Measurements from ENCODE around the gene RNF182.
"Not testable (repeated sequence)": the region's sequence is repeated elsewhere in the genome, so short reads cannot be mapped to it uniquely, and the experiment has no call there.

The RNF182 gene

GRCh38 chr6:14015964-14016363, 91.2 kb downstream of the RNF182 start:
- DNase-seq (ENCODE audit: extremely low spot score): no peak
- POLR2A ChIA-PET: no interaction called here
- no peak for TF ChIP-seq LEF1 (IDR thresholded peaks at IDR 0.05; ENCODE audit: borderline replicate concordance)
- no peak for TF ChIP-seq ZNF384 (IDR thresholded peaks at IDR 0.05)
- TF ChIP-seq PKNOX1 (IDR thresholded peaks at IDR 0.05): no peak
- no peak for TF ChIP-seq TARDBP (IDR thresholded peaks at IDR 0.05)
- TF ChIP-seq FOXK2 (IDR thresholded peaks at IDR 0.05): no peak
- no peak for TF ChIP-seq SP1 (IDR thresholded peaks at IDR 0.05)
- TF ChIP-seq ARNT (IDR thresholded peaks at IDR 0.05): no peak
- TF ChIP-seq L3MBTL2 (conservative IDR thresholded peaks at IDR 0.05): no peak
- no peak for TF ChIP-seq SUZ12 (IDR thresholded peaks at IDR 0.05)
- no peak for TF ChIP-seq CTBP1 (IDR thresholded peaks at IDR 0.05; ENCODE audit: borderline replicate concordance)
- CTCF ChIA-PET: no interaction called here

DNA sequence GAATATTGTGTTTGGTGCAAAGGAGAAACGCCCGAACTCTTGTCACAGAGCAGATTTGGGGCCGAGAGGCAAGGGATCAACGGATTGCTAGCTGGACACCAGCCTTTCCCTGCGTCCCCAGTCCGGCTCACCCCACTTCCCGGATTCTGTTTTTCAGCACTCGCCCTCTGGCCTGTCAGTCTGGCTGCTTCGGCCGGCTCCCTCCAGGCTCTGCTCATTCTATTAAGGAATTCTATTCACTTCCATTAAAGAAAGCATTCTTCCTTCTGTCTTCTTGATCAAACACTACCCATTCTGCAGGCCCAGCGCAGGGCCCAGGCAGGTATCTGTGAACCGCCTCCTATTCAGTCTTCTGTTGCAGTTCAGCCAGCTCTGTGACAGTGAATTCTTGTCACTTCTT, 91.7 kb downstream of the RNF182 start:
- DNase-seq (ENCODE audit: extremely low spot score): no peak
- POLR2A ChIA-PET: no interaction called here
- CTCF ChIA-PET: no interaction called here
- TF ChIP-seq ZNF384 (IDR thresholded peaks at IDR 0.05): no peak
- TF ChIP-seq PKNOX1 (IDR thresholded peaks at IDR 0.05): no peak
- no peak for TF ChIP-seq FOXK2 (IDR thresholded peaks at IDR 0.05)
- TF ChIP-seq SP1 (IDR thresholded peaks at IDR 0.05): no peak
- TF ChIP-seq TARDBP (IDR thresholded peaks at IDR 0.05): no peak
- TF ChIP-seq LEF1 (IDR thresholded peaks at IDR 0.05; ENCODE audit: borderline replicate concordance): no peak
- TF ChIP-seq CTBP1 (IDR thresholded peaks at IDR 0.05; ENCODE audit: borderline replicate concordance): no peak
- TF ChIP-seq HDGF (IDR thresholded peaks at IDR 0.05; ENCODE audit: borderline replicate concordance): no peak
- TF ChIP-seq L3MBTL2 (conservative IDR thresholded peaks at IDR 0.05): no peak
- TF ChIP-seq BHLHE40 (IDR thresholded peaks at IDR 0.05; ENCODE audit: borderline replicate concordance): no peak
- no peak for TF ChIP-seq NFRKB (IDR thresholded peaks at IDR 0.05)
- TF ChIP-seq SUZ12 (IDR thresholded peaks at IDR 0.05): no peak
- TF ChIP-seq FOXM1 (IDR thresholded peaks at IDR 0.05; ENCODE audit: borderline replicate concordance): no peak
- TF ChIP-seq ELF4 (IDR thresholded peaks at IDR 0.05): no peak
- no peak for TF ChIP-seq FOXA1 (IDR thresholded peaks at IDR 0.05)

DNA sequence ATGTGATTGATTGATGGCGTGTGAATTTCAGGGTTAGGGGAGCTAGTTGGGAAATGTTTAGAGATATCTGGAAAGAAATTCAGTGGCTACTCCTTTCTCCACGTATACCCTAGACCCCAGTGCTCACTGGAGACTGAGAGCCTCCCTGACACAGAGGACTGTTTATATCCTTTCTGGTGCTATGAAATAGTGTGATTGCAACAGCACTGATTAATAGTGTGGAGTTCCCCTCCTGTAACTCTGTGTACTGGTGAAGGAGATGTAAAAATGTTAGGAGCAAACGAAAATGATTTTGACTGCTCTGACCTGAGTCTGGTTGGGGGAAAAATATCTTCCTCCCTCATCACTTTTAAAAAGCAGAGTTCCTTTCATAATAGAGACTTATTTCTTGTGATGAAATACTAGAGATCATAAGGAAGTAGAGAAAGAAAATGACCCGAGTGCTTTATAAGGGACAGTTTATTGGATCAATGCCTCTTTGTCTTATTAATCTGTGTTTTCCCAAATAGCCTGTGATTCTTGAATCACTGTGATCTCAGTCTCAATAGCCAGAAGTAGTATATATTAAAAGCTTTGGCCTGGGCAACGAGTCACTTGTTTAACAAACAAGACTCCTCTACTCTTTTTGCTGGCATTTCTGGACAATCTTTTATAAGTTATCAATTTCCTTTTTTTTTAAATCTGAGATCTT, 92.3 kb downstream of the RNF182 start:
- ChIA-PET CTCF (no interaction called here), POLR2A (no interaction called here)
- DNase-seq (ENCODE audit: extremely low spot score): no peak
- no peak for TF ChIP-seq NFRKB (IDR thresholded peaks at IDR 0.05)
- no peak for TF ChIP-seq FOXM1 (IDR thresholded peaks at IDR 0.05; ENCODE audit: borderline replicate concordance)
- no peak for TF ChIP-seq ZNF384 (IDR thresholded peaks at IDR 0.05)
- TF ChIP-seq ELF4 (IDR thresholded peaks at IDR 0.05): no peak
- no peak for TF ChIP-seq TARDBP (IDR thresholded peaks at IDR 0.05)

- DNase-seq (ENCODE audit: extremely low spot score): no peak
- no peak for TF ChIP-seq SUZ12 (IDR thresholded peaks at IDR 0.05)
- TF ChIP-seq ELF4 (IDR thresholded peaks at IDR 0.05): no peak
- TF ChIP-seq FOXM1 (IDR thresholded peaks at IDR 0.05; ENCODE audit: borderline replicate concordance): no peak
- no peak for TF ChIP-seq L3MBTL2 (conservative IDR thresholded peaks at IDR 0.05)
- no peak for TF ChIP-seq CTBP1 (IDR thresholded peaks at IDR 0.05; ENCODE audit: borderline replicate concordance)
- no peak for TF ChIP-seq FOXA1 (IDR thresholded peaks at IDR 0.05)
- TF ChIP-seq PKNOX1 (IDR thresholded peaks at IDR 0.05): no peak
- TF ChIP-seq FOXK2 (IDR thresholded peaks at IDR 0.05): no peak
- TF ChIP-seq ZNF384 (IDR thresholded peaks at IDR 0.05): no peak
- no peak for TF ChIP-seq ARNT (IDR thresholded peaks at IDR 0.05)
- no peak for TF ChIP-seq TARDBP (IDR thresholded peaks at IDR 0.05)
- no peak for TF ChIP-seq BHLHE40 (IDR thresholded peaks at IDR 0.05; ENCODE audit: borderline replicate concordance)
- TF ChIP-seq LEF1 (IDR thresholded peaks at IDR 0.05; ENCODE audit: borderline replicate concordance): no peak
- TF ChIP-seq NFRKB (IDR thresholded peaks at IDR 0.05): no peak
- TF ChIP-seq SP1 (IDR thresholded peaks at IDR 0.05): no peak
- ChIA-PET CTCF (interaction anchor here (0.5 kb wide), 1 partner anchor 1322 kb away, joined by 3 read pairs; no protein-coding TSS in a partner anchor), POLR2A (no interaction called here)
Measured at GRCh38 chr6:14017626-14018475, 93.1 kb downstream of the RNF182 start.

DNA sequence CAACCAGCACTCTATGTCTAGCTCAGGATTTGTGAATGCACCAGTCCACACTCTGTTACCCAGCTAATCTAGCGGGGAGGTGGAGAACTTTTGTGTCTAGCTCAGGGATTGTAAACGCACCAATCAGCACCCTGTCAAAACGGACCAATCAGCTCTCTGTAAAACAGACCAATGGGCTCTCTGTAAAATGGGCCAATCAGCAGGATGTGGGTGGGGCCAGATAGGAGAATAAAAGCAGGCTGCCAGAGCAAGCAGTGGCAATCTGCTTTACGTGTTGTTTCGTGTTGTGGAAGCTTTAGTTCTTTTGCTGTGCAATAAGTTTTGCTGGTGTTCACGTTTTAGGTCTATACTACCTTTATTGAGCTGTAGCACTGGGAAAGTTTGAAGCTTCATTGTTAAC, 93.8 kb downstream of the RNF182 start:
- POLR2A ChIA-PET; DNase-seq (ENCODE audit: extremely low spot score); CTCF ChIA-PET: not testable (repeated sequence)

- TF ChIP-seq PKNOX1 (IDR thresholded peaks at IDR 0.05) (no peak), NFRKB (IDR thresholded peaks at IDR 0.05) (no peak), SUZ12 (IDR thresholded peaks at IDR 0.05) (no peak), BHLHE40 (IDR thresholded peaks at IDR 0.05; ENCODE audit: borderline replicate concordance) (no peak), ELF4 (IDR thresholded peaks at IDR 0.05) (no peak), SP1 (IDR thresholded peaks at IDR 0.05) (no peak), L3MBTL2 (conservative IDR thresholded peaks at IDR 0.05) (no peak), CTBP1 (IDR thresholded peaks at IDR 0.05; ENCODE audit: borderline replicate concordance) (no peak), ZNF384 (IDR thresholded peaks at IDR 0.05) (no peak), FOXK2 (IDR thresholded peaks at IDR 0.05) (no peak)
- ChIA-PET POLR2A (no interaction called here), CTCF (interaction anchor here (0.5 kb wide), 1 partner anchor 9 kb away, joined by 4 read pairs; no protein-coding TSS in a partner anchor)
Measured at GRCh38 chr6:14020551-14020950, 95.8 kb downstream of the RNF182 start.

More at GRCh38 chr6:14020551-14020950, 95.8 kb downstream of the RNF182 start:
- no peak for DNase-seq (ENCODE audit: extremely low spot score)
